Epithelial cell of proximal tubule (primary cell): ENCODE results near the gene APBB2. TPM values are rescaled to one million over a fixed set of nuclear protein-coding genes. Genes with fewer than 3 reads are reported as not detected.

Source experiments
- DNase-seq: peaks from one replicate; pipeline ENCODE4 v3.0.0-alpha.2; 2011; ENCODE audit warnings: low read depth
- H3K4me3 ChIP-seq: 2 replicates; pipeline ENCODE4 v1.5.1; 2011; ENCODE audit warnings: low read depth, mild to moderate bottlenecking, low read length
- CTCF ChIP-seq: conservative IDR thresholded peaks from 2 replicates; pipeline ENCODE4 v1.5.1; 2012; ENCODE audit warnings: low read depth, mild to moderate bottlenecking, low read length
- total RNA-seq: library from RNA; depleted of rRNA; stranded (reverse); fragments of >200 nt; gene quantifications from 2 replicates; pipeline ENCODE4 v1.2.3, GENCODE V29; 2015

Gene APBB2
- total RNA-seq, 1 donor from 2014 or later, result 27.9 TPM

GRCh38 chr4:41164405-41164804 lies 49.9 kb downstream of the APBB2 start:
- no peak overlapping the region for H3K4me3 ChIP-seq
- DNase-seq, result no peak
- TF ChIP-seq CTCF, result no peak

- no peak overlapping the region for H3K4me3 ChIP-seq
- no peak for TF ChIP-seq CTCF
- no peak for DNase-seq
These were observed 53.0 kb downstream of the APBB2 start for GRCh38 chr4:41161355-41161754.

GRCh38 chr4:41160856-41161255 lies 53.5 kb downstream of the APBB2 start:
- H3K4me3 ChIP-seq, result no peak overlapping the region
- DNase-seq, result no peak
- no peak for TF ChIP-seq CTCF

- H3K4me3 ChIP-seq, result no peak overlapping the region
- DNase-seq, result no peak
- TF ChIP-seq CTCF, result no peak
These were observed 54.1 kb downstream of the APBB2 start for GRCh38 chr4:41160012-41160789.

GRCh38 chr4:41158756-41159155 lies 55.6 kb downstream of the APBB2 start:
- no peak for DNase-seq
- no peak for TF ChIP-seq CTCF
- no peak overlapping the region for H3K4me3 ChIP-seq

- H3K4me3 ChIP-seq, result no peak overlapping the region
- DNase-seq, result no peak
- TF ChIP-seq CTCF, result no peak
These were observed 56.1 kb downstream of the APBB2 start for GRCh38 chr4:41158274-41158673.

GRCh38 chr4:41157009-41157408 lies 57.3 kb downstream of the APBB2 start:
- DNase-seq, result no peak
- no peak for TF ChIP-seq CTCF
- no peak overlapping the region for H3K4me3 ChIP-seq
